HG03439 (cell line): ENCODE measurements around the gene KCNT1.

Source experiments
- ATAC-seq: cut with Tn5 transposase; IDR thresholded peaks from one replicate; pipeline ENCODE4 v1.9.1; 2021; ENCODE audit warnings: mild to moderate bottlenecking, moderate library complexity; ENCODE audit not compliant: unreplicated experiment

KCNT1 gene

DNA sequence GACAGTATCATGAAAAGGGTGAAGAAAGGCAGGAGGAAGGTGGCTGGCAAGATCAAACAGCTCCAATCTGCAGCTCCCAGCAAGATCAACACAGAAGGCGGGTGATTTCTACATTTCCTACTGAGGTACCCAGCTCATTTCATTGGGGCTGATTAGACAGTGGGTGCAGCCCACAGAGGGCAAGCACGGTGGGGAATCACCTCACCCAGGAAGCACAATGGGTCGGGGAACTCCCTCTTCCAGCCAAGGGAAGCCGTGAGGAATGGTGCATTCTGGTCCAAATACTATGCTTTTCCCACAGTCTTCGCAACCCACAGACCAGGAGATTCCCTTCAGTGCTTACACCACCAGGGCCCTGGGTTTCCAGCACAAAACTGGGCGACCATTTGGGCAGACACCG, 138.6 kb downstream of the KCNT1 start:
- no peak for ATAC-seq
